Hepatocyte (in vitro differentiated cells): Measurements from ENCODE around the gene TUBB2B.

ENCODE experiments used
- EZH2 ChIP-seq: fragments of 200-600 bp; sonication (generic); IDR thresholded peaks from 2 replicates; pipeline ENCODE4 v1.6.1; 2016; ENCODE audit warnings: antibody characterized with exemption, mild to moderate bottlenecking, borderline replicate concordance
- EZH2phosphoT487 ChIP-seq: fragments of 200-600 bp; sonication (generic); IDR thresholded peaks from one replicate; pipeline ENCODE4 v1.6.1; 2018; ENCODE audit warnings: antibody characterized with exemption, mild to moderate bottlenecking, low read depth, moderate library complexity; ENCODE audit not compliant: unreplicated experiment, severe bottlenecking
- TF ChIP-seq, protein P1 (sequence below): fragments of 200-600 bp; sonication (generic); IDR thresholded peaks from 2 replicates; pipeline ENCODE4 v1.5.1; 2016; ENCODE audit warnings: antibody characterized with exemption, mild to moderate bottlenecking; ENCODE audit not compliant: poor library complexity

DNA sequence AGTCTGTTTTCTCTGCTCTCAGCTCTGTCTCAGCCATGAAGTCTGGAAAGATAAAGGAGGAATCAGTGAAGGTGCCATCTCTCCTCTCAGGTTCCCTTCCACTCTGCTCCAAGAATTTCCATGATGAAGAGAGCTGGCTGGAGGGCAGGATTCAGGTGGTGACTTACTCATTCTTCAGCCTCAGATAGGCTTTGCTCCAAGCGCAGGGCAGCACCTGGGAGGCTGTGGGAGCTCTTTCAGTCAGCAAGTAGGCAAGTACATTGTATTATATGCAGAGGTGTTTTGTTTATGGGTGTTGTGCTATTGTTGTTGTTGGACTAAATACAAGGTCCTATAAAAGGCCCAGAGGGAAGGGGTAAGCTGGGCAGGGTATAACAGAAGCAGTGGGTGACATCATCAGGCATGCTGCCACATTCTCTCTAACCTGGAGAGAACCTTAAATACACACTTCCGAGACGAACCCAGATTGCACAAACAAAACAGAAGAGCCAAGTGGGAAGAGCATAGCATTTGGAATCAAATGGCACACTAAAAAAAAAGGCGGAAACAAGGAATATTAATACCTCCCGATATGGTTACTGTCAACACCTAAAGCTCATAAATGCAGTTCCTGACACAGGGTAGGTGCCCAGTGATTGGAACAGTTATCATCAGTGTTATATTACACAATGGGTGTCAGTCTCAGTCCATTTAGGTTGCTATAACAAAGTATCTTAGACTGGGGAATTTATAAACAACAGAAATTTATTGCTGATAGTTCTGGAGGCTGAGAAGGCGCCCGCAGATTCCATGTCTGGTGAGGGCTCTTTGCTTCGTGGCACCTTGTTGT is 16.8 kb upstream of the TUBB2B start:
- TF ChIP-seq, protein P1, sequence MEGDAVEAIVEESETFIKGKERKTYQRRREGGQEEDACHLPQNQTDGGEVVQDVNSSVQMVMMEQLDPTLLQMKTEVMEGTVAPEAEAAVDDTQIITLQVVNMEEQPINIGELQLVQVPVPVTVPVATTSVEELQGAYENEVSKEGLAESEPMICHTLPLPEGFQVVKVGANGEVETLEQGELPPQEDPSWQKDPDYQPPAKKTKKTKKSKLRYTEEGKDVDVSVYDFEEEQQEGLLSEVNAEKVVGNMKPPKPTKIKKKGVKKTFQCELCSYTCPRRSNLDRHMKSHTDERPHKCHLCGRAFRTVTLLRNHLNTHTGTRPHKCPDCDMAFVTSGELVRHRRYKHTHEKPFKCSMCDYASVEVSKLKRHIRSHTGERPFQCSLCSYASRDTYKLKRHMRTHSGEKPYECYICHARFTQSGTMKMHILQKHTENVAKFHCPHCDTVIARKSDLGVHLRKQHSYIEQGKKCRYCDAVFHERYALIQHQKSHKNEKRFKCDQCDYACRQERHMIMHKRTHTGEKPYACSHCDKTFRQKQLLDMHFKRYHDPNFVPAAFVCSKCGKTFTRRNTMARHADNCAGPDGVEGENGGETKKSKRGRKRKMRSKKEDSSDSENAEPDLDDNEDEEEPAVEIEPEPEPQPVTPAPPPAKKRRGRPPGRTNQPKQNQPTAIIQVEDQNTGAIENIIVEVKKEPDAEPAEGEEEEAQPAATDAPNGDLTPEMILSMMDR: no peak
- no peak for TF ChIP-seq EZH2phosphoT487
- no peak for TF ChIP-seq EZH2
